HG03565 (cell line): Measurements from ENCODE around the gene NLRP10.

Experiments
- ATAC-seq: cut with Tn5 transposase; IDR thresholded peaks from one replicate; pipeline ENCODE4 v1.9.1; 2021; ENCODE audit warnings: mild to moderate bottlenecking, moderate library complexity; ENCODE audit not compliant: unreplicated experiment

NLRP10 gene

DNA sequence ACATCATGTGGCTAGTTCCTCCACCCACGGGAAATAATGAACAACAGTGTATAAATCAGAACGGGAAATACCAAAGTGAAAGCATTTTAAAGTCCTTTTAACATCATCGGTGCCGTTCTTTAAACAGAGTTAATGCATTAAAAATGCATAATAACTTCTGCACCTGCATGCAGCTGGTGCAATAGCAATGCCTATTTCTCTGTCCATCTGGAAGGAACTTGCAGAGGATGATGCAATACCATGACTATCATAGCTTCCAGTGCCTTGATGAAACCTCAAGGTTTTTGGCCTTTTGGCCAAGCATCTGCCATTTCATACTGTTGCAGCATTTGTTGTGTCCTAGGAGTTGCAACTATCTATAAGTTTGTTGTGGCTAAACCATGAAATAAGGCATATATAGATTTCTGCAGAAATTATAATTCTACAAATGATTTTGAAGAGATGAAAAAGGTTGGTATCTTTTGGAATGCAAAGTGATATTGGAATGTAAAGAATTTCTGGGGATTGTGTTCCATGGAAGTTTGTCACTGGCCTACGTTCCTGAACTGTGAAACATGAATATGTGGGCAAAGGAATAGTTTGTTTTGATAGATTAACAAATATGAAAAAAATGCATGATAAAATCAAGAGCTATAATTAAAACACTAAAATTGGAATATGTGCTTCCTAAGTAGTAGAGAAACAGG, 12.1 kb upstream of the NLRP10 start:
- ATAC-seq = no peak

- ATAC-seq = no peak
Measured at GRCh38 chr11:7974668-7975067, 9.4 kb upstream of the NLRP10 start.

DNA sequence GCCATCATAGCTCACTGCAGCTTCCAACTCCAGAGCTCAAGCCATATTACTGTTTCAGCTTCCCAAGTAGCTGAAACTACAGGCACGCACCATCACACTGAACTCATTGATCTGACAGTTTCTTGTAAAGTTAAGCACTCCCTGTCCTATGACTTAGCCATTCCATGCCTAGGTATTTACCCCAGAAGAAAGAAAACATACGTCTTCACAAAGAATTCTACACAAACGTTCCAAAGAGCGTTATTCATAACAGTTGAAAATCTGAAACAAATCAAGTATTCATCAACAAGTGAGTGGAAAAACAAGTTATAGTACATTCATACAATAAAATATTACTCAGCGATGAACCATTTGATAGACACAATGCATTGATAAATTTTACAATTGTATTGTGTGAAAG, 7.8 kb upstream of the NLRP10 start:
- ATAC-seq = no peak

GRCh38 chr11:7971846-7972245, 6.6 kb upstream of the NLRP10 start:
- ATAC-seq = no peak

GRCh38 chr11:7969756-7970646, 4.8 kb upstream of the NLRP10 start:
- ATAC-seq = no peak

DNA sequence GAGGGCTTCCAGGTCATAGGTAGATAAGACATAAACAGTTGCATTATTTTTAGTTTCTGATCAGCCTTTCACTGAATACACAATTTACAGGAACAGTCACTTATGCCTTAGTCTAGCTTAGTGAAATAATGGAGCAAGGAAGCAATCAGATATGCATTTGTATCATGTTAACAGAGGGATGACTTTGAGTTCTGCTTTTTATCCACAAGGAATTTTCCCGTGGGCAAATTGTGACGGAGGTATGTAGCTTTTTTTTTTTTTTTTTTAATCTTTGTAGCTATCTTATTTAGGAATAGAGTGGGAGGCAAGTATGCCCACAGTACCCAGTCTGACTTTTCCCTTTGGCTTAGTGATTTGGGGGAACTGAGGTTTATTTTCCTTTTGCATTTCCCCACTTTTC, 3.4 kb upstream of the NLRP10 start:
- no peak for ATAC-seq

DNA sequence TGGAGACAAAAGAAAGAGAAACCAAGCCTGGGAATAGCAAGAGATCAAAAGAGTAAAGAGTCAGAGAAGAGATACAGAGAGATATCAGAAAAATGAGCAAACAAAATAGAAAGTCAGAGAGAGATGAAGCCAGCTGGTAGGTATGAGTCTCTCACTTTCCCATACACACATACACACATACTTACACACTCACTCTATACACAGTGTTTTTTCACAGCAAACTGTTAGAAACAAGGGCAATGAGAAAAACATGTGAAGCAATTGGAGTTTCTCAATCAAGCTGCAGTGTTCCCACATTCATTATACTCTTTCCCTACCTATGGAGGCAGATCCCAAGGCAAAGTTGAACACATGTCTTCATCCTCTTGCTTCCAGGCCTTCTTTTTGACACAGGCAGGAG, 2.6 kb upstream of the NLRP10 start:
- no peak for ATAC-seq

DNA sequence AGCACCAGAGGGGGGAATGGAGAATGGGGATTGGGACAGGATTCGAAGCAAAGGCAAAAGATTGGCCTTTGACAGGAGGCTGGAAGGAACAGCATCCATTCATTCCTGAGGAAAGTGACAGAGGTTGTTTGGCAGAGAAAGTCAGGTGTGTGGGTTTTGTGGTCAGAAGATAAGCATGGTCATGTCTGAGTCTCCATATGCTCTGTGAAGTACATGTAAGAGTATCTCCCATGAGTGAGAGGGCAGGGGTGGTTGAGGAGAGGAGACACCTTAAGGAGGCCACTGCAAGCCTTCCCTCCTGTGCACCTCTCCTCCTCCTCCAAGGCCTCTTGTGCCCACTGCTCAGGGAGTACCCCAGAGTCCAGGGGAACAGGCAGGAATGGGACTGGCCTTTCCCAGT, 1.9 kb upstream of the NLRP10 start:
- ATAC-seq = no peak

GRCh38 chr11:7964873-7965272, 374 bp downstream of the NLRP10 start:
- ATAC-seq = no peak

- no peak for ATAC-seq
Measured at GRCh38 chr11:7964261-7964660, 986 bp downstream of the NLRP10 start.

GRCh38 chr11:7955191-7955590, 10.1 kb downstream of the NLRP10 start:
- no peak for ATAC-seq

- ATAC-seq = no peak
Measured at GRCh38 chr11:7949934-7950333, 15.3 kb downstream of the NLRP10 start.

DNA sequence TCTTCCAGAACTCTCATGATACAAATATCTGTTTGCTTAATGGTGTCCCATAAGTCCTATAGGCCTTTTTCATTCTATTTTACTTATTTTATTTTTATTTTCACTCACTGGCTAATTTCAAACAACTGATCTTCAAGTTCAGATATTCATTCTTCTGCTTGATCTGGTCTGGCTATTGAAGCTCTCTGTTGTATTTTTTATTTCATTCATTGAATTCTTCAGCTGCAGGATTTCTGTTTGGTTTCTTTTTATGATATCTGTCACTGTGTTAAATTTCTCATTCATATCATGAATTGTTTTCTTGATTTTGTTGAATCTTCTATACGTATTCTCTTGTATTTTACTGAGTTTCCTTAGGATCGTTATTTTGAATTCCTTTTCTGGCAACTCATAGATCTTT, 21.1 kb downstream of the NLRP10 start:
- ATAC-seq = no peak

GRCh38 chr11:7941608-7942007, 23.6 kb downstream of the NLRP10 start, which contains the start of gene OR10A3:
TSS of gene OR10A3 (minus strand) at chr11:7941708. CDS start at chr11:7939520, 2,188 bp downstream.
- ATAC-seq = no peak

DNA sequence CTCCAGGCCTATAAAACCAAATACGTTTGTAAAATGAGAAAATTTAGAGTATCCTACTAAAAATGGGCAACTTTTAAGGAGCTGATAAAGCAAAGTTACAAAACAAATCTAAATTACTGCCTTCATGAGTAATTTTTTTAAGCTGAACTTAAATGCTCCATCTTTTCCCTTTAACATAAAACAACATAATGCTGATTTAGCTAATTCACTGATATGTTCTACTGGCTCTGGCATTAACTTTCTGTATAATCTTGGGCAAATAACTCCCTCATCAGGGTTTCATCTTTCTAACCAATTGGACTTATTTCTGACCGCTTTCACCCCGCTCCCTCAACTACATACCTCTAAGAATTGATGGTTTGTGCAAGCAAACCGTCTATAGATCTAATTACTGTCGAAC, 24.1 kb downstream of the NLRP10 start:
- no peak for ATAC-seq

GRCh38 chr11:7936615-7937014, 28.6 kb downstream of the NLRP10 start:
- ATAC-seq = no peak

DNA sequence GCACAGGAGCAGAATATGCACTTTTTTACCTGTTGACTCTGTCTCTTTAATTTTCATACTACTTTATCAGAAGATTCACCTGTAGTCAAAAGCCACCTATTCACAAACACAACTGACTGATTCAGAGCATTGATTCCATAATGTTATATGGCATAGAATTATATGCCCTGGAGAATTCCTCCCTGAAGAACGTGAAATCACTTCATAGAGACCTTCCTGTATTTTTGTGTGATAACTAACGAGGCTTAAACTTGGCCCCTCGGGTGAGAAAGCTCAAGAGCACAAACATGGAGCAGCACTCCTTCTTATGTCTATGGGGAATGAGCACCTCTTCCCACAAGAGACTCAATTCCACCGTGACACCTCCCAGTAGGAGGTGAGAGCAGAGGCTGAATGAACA, 34.1 kb downstream of the NLRP10 start, which contains the start of gene OR10A6:
OR10A6 (minus strand) TSS at position 101 of the 400 bp plus-strand sequence. CDS start 2,606 bp downstream, outside the sequence.
- ATAC-seq = no peak

- ATAC-seq = no peak
Measured at GRCh38 chr11:7927635-7928034, 37.6 kb downstream of the NLRP10 start.

- no peak for ATAC-seq
Measured at GRCh38 chr11:7924536-7924935, 40.7 kb downstream of the NLRP10 start.

DNA sequence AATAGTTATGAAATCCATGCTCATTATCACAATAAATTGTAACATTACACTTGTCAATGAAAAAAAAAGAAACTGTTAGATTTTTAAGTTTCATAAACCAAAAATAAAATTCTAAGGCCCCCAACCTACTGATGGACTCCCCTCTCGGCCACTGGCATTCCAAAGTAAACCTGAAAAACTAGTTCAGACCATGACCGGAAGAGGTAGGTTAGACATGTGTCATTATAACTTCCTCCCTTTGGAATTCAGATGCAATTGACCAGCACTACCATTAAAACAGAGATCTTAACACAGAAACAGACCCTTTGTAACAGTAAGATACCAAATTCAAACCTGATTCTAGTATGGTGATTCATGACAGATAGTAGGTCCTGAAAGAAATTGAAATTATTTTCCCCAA, 47.1 kb downstream of the NLRP10 start:
- no peak for ATAC-seq
